Stimulated activated CD8-positive, alpha-beta memory T cell treated with anti-CD3 and anti-CD28 coated beads, Interleukin-4, amount 100 ng/mL, for 1 hour (primary cell): ENCODE measurements around the gene BMPER.

Experiments
- DNase-seq, 2 donors: peaks; one replicate each; pipeline ENCODE4 v3.0.0-alpha.2; 2020; ENCODE audit warnings: low read depth in 2 of 2, low spot score in 1 of 2

Gene BMPER

GRCh38 chr7:34016876-34017275 lies 111.5 kb downstream of the BMPER start:
- no peak for DNase-seq

DNA sequence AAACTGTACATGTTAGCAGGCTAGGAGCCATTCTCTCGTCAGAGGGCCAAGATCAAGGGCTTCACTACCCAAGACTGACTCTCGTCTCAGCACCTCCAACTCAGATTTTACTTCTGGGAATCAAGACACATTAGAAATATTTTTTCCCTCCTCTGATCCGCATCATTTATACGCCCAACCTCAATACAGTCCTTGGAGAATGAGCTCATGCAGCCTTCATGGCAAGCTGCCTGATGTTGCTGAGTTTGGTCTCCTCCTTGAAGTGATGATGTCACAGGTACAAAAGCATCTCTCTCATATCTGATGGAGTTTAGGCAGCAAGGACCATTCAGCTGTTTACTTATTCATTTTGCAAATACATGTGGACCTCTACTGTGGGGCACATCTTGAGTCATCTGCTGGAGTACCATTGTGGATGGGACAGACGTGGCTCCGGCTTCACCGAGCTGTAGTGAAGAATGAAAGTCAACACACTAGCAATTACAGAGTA lies 114.0 kb downstream of the BMPER start:
- DNase-seq, result no peak

DNA sequence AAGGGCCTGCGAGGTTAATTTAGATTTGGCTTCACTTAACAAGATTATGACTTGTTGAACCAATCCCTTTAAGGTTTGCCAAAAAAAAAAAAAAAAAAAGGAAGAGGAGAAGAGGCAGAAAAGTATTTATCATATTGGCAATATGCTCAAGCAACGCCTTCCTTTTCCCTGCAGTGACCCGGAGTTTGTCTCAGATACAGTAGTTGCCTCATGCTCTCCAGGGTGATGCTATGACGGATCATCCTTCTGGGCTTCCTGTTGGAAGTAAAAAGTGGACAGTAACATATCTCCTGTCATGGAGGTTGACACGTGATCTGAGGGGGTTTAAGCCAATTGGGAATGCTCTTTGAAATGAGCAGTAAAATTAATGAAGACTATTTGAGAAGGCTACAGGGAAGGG lies 117.3 kb downstream of the BMPER start:
- no peak for DNase-seq

DNA sequence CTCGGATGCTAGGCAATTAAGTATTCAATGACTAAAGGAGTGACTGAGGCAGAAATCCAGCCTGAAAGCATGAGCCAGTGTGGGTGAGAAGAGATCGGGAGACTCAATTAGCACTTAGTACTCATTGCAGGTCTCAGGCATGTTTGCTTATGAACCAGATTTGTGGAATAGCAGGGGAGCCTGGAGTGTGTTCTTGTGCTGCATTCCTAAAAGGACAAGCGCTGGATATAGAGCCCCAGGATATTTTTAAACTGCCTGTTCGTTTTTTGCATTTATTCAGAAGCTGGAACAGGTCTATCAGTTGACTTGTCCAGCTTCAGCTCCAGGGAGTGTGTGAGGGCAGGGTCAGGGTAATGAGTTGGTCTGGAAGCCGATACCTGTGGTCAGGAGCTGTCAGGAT lies 120.3 kb downstream of the BMPER start:
- no peak for DNase-seq

DNA sequence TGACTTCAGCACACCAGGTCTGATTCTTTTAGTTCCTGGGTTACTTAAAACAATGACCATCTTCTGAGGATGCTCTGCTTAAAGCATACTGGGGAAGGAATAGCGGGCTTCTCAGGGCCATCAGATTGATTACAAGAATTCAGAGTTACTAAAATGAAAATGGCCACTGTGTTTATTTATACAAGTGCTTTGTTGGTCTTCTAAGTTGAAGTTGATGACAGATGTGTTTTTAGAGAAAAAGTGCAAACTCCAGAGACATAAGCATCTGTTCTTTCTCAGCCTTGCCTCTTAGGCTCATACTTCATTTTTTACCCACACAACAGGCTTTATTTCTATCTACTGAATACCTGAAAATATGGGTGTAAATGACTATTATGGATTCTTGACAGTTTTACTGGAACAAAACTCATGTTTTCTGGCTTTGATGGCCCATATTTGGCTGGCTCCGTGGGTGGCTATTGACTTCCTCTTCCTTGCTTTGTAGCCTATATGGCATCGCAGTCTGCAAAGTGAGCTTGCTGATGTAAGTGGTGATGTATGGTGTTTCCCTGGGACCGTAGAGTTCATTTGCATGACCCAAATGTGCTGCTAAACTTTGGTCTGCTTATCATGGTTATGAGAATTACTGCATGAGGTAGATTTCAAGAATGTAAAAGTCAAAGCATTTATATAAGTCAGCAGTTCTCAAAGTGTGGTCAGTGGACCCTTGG lies 121.3 kb downstream of the BMPER start:
- DNase-seq, result no peak

DNA sequence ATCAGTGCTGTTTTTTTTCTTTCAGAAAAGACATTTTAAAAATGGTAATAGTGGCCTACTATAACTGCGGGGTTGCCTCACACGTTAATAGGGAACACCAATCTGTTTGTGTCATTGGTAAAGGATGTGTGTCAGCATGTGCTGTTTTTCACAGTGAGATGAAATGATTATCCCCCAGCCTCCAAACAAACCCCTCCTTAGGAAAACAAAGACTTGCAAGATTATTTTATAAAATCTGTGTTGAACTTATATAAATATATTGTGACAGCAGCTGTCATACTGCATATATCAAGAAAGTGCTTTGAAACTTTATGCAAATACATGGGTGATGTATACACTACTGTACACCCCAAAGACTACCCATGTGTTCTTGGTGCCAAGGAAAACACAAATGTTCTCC lies 125.8 kb downstream of the BMPER start:
- DNase-seq, result no peak

GRCh38 chr7:34034728-34035127 lies 129.4 kb downstream of the BMPER start:
- no peak for DNase-seq

DNA sequence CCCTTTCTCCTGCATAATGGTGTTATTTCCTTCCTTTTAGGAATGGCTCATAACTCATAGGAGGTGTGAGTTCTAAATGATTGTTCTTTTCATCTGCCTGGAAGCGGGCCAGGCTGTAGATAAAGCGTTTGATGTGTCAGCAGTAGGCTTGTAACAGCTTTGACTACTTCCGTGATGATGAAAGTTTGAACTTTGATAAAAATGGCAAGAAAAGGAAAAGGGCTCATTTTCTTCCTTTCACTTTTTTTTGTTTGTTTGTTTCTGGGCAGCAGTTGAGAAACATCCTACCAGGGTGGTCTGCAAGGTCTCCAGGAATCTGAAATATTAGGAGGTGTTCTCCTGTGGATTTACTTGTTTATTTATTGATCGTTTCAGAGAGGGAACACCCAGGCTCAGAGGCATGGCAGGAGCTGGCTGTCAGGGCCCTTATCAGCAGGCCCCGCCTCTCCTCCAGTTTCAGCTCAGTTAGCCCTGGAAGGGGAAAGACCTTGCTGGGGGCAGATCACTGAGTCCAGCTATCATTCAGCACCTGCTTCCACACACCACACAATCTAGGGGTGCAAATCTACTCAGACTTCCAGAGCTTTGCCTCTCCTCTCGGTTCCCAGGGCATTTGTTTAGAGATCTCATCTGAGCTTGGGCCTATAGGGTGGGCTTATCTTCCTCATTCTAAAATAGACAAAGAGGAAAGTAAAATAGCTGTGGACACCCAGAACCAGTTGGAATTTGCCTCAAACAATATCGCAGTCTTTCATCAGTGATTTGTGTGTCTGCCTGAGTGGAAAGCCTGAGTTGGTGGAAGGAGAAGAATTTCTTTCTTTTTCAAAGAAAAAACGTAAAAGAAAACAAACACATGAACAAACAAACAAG lies 130.9 kb downstream of the BMPER start:
- DNase-seq, result no peak

DNA sequence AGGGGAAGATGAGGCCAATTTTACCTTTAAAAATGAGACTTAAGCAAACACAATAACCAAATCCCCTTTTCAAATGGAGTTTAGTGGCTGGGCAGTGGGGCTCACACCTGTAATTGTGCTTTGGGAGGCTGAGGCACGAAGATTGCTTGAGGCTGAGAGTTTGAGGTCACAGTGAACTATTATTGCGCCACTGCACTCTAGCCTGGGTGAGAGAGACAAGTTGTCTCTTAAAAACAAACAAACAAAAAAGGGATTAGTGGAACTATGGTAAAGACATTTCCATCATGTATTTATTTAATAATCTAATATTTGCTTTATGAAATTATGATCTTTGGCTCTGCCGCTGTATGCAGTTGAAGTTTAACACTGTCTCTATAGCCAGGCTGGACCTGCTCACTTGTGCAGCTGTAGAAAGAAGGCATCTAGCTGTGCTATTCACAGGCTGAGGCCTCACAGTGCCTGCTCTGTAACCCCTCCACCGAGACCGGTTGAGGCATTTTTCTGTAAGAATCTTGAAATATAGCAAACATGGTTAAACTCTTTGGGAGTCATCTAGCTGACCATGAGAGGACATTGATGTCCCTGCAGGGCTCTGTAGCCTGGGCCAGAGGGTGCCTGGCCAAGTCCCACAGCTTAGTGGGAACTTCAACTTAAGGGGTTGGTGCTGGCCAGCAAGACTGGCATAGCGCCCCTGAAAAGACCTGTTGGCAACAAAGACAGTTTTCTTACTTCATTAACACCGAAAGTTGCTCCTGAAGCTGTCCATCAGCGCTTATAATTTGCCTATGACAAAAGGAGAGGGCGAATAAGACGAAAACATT lies 131.8 kb downstream of the BMPER start:
- DNase-seq, result no peak

GRCh38 chr7:34038816-34039470 lies 133.6 kb downstream of the BMPER start:
- no peak for DNase-seq

- DNase-seq, result no peak
Observed at GRCh38 chr7:34041707-34042106, 136.4 kb downstream of the BMPER start.

DNA sequence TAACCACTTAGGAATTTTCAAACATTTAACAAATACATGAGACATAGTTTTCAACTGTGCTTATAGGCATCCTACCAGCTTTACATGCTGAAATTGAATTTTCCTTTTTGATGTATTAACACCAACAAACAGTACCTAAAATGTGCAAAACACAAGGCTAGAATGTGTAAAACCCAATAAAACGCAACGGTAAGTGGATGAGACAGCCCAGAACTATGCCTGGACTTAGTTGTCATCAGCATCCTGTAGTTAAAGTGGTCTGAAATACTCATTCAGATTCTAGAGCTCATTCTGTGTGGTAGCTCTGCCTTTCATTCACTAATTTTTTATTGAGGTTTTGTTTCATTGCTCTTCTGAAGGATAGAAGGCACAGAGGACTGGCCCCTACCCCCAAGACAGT lies 137.1 kb downstream of the BMPER start:
- DNase-seq, result no peak

GRCh38 chr7:34043461-34044305 lies 138.3 kb downstream of the BMPER start:
- no peak for DNase-seq

DNA sequence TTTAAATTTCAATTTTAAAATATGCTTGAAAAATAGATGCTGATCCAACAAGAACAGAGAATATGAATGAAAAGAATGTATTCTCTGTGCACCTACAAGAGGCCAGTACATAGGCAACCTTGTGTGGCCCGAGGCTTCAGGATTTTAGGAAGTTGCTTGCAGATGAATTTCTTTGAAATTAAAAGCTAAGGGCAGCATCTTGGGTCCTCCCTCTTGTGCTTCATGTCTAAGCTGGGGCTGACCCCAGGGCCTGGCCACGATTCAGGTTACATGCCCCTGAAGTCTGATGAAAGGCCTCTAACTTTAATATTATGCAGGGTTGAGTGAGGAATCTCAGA lies 138.9 kb downstream of the BMPER start:
- no peak for DNase-seq

GRCh38 chr7:34044734-34045353 lies 139.5 kb downstream of the BMPER start:
- no peak for DNase-seq

DNA sequence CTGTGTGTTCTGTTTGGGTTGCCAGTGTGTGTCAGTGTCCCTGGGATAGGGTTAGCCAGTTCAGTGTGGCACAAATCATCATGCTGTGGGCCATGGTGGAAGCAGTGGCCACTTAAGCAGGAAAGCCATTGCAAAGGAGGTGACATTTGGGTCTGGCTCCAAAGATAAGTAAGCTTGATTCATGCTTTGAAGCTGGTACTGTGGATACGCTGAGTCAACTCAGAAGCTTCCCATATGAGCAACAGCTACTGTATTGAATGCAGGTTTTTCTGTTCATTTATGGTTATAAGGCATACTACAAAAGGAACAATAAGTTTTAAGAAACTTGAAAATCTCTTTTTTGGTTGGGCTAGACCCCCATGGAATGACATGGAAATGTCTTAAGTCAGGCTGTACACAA lies 143.1 kb downstream of the BMPER start:
- no peak for DNase-seq

- DNase-seq, result no peak
Observed at GRCh38 chr7:34054075-34054474, 148.7 kb downstream of the BMPER start.

GRCh38 chr7:34057136-34057535 lies 151.8 kb downstream of the BMPER start:
- no peak for DNase-seq

DNA sequence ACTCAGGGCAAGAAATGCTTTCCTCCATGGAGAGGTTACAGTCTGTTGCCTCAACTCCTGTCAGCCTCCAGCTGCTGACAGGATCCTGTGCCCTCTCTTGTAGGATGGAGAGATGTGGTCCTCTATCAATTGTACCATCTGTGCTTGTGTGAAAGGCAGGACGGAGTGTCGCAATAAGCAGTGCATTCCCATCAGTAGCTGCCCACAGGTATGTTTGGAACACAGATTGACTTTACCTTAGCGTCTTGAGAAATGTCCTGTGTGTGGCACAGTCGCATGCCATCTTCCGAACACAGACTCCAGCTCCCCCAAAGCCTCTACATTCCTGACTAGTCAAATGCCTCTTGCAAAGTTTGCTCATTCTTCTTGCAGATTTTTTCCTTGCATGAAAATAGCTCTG lies 152.6 kb downstream of the BMPER start:
- DNase-seq, result no peak

GRCh38 chr7:34058801-34059135 lies 153.4 kb downstream of the BMPER start:
- DNase-seq, result no peak
